ENCODE results near the gene CHD6. TPM values are rescaled to one million over a fixed set of nuclear protein-coding genes. Genes with fewer than 3 reads are reported as not detected.

Gene CHD6
- total RNA-seq, 2 experiments from 2014 or later, result 114 to 126 TPM

- CTCF ChIA-PET, result no interaction called here
Observed at GRCh38 chr20:41608606-41609005, 9.6 kb downstream of the CHD6 start.

GRCh38 chr20:41607791-41608190, 10.4 kb downstream of the CHD6 start:
- POLR2A ChIA-PET, result interaction anchor here (0.5 to 2.5 kb wide), 5 partner anchors 10 to 85 kb away, joined by 3 to 22 read pairs (median 3); partner anchors contain the start of gene CHD6
- Histone ChIP-seq H3K4me3 (ENCODE audit: low read length) (no peak overlapping the region), H3K36me3 (ENCODE audit: insufficient read depth, low read length) (no peaks in the 10 kb centered on the region), H3K9me3 (ENCODE audit: control insufficient read depth in 1 of 2, insufficient read depth in 1 of 2, low read length in 2 of 2) (peaks cover 0 to 8% of the 10 kb centered on the region in 2 experiments), H3K27me3 (ENCODE audit: control insufficient read depth in 1 of 2, insufficient read depth in 2 of 2, low read length in 2 of 2) (no peaks in the 10 kb centered on the region), H3K4me1 (ENCODE audit: insufficient read depth, low read length) (peaks cover 7% of the 10 kb centered on the region), H3K27ac (ENCODE audit: low read depth in 1 of 2, low read length in 2 of 2) (no peak overlapping the region)
- DNase-seq (no peak), ATAC-seq (ENCODE audit: poor library complexity) (no peak)
- intact Hi-C loops (cut with DNase I, micrococcal nuclease), result no loop called here
- no peak for TF ChIP-seq CTCF (IDR thresholded peaks at IDR 0.05)
- CTCF ChIA-PET, result no interaction called here
- peaks cover 71% of the 10 kb centered on the region for H3K4me1 Mint-ChIP-seq (ENCODE audit: low read depth)
- H3K4me3 Mint-ChIP-seq, result no peak overlapping the region
- peaks cover 2% of the 10 kb centered on the region for H3K9me3 Mint-ChIP-seq
- H3K27me3 Mint-ChIP-seq, result no peaks in the 10 kb centered on the region
- H3K36me3 Mint-ChIP-seq (ENCODE audit: low read depth), result peaks cover 30% of the 10 kb centered on the region
- no peak overlapping the region for H3K27ac Mint-ChIP-seq

More at GRCh38 chr20:41608606-41609005, 9.6 kb downstream of the CHD6 start:
- Histone ChIP-seq H3K9me3 (ENCODE audit: control insufficient read depth in 1 of 2, insufficient read depth in 1 of 2, low read length in 2 of 2) (peaks cover 0 to 1% of the 10 kb centered on the region in 2 experiments), H3K36me3 (ENCODE audit: insufficient read depth, low read length) (no peaks in the 10 kb centered on the region), H3K27ac (ENCODE audit: low read depth in 1 of 2, low read length in 2 of 2) (no peak overlapping the region), H3K27me3 (ENCODE audit: control insufficient read depth in 1 of 2, insufficient read depth in 2 of 2, low read length in 2 of 2) (no peaks in the 10 kb centered on the region), H3K4me1 (ENCODE audit: insufficient read depth, low read length) (peaks cover 11% of the 10 kb centered on the region), H3K4me3 (ENCODE audit: low read length) (no peak overlapping the region)
- intact Hi-C loops (cut with DNase I, micrococcal nuclease), result no loop called here
- DNase-seq, result no peak
- TF ChIP-seq CTCF (IDR thresholded peaks at IDR 0.05), result no peak
- no peak for ATAC-seq (ENCODE audit: poor library complexity)
- Mint-ChIP-seq H3K27ac (peak overlapping the region; percentile 64), H3K27me3 (no peaks in the 10 kb centered on the region), H3K36me3 (ENCODE audit: low read depth) (peaks cover 30% of the 10 kb centered on the region), H3K9me3 (peaks cover 2% of the 10 kb centered on the region), H3K4me1 (ENCODE audit: low read depth) (peaks cover 77% of the 10 kb centered on the region), H3K4me3 (no peak overlapping the region)
- POLR2A ChIA-PET, result interaction anchor here (0.8 to 2.5 kb wide), 3 partner anchors 9 to 84 kb away, joined by 3 to 22 read pairs (median 3); partner anchors contain the start of gene CHD6

- POLR2A ChIA-PET, result no interaction called here
- Histone ChIP-seq H3K4me1 (ENCODE audit: insufficient read depth, low read length) (peaks cover 3% of the 10 kb centered on the region), H3K4me3 (ENCODE audit: low read length) (no peak overlapping the region), H3K27ac (ENCODE audit: low read depth in 1 of 2, low read length in 2 of 2) (no peak overlapping the region), H3K27me3 (ENCODE audit: control insufficient read depth in 1 of 2, insufficient read depth in 2 of 2, low read length in 2 of 2) (no peaks in the 10 kb centered on the region), H3K36me3 (ENCODE audit: insufficient read depth, low read length) (no peaks in the 10 kb centered on the region), H3K9me3 (ENCODE audit: control insufficient read depth in 1 of 2, insufficient read depth in 1 of 2, low read length in 2 of 2) (peaks cover 16 to 30% of the 10 kb centered on the region in 2 experiments)
- Mint-ChIP-seq H3K36me3 (ENCODE audit: low read depth) (peaks cover 63% of the 10 kb centered on the region), H3K4me1 (ENCODE audit: low read depth) (peaks cover 51% of the 10 kb centered on the region), H3K4me3 (no peak overlapping the region), H3K27ac (peak overlapping the region; percentile 17), H3K9me3 (peaks cover 22% of the 10 kb centered on the region), H3K27me3 (no peaks in the 10 kb centered on the region)
- no peak for DNase-seq
- intact Hi-C loops (cut with DNase I, micrococcal nuclease), result no loop called here
- no peak for TF ChIP-seq CTCF (IDR thresholded peaks at IDR 0.05)
- ATAC-seq (ENCODE audit: poor library complexity), result no peak
- CTCF ChIA-PET, result no interaction called here
Observed at GRCh38 chr20:41604002-41604401, 14.2 kb downstream of the CHD6 start.
